Astrocyte (in vitro differentiated cells and primary cell): ENCODE data around the gene POLR3C.
"Not testable (repeated sequence)": the region's sequence is repeated elsewhere in the genome, so short reads cannot be mapped to it uniquely, and the experiment has no call there.

ENCODE experiments used
- CTCF ChIP-seq: IDR thresholded peaks from 2 replicates; pipeline ENCODE4 v1.5.1; 2011; ENCODE audit warnings: low read depth, mild to moderate bottlenecking, inconsistent platforms, low read length, moderate library complexity; ENCODE audit not compliant: insufficient read depth
- EZH2 ChIP-seq: IDR thresholded peaks from 2 replicates; pipeline ENCODE4 v1.6.1; 2012; ENCODE audit warnings: mild to moderate bottlenecking, low read length, inconsistent platforms; ENCODE audit not compliant: insufficient read depth

GRCh38 chr1:145822779-145823331 lies 1.1 kb upstream of the POLR3C start:
- not testable (repeated sequence) for TF ChIP-seq CTCF, EZH2
